ENCODE results near the gene CLTC.

CLTC gene

GRCh38 chr17:59649886-59650285 lies 30.2 kb downstream of the CLTC start:
- TF ChIP-seq REST (IDR thresholded peaks at IDR 0.05; ENCODE audit: insufficient read depth in 1 of 2, low read depth in 2 of 2, low read length in 2 of 2) (no peak), POLR2AphosphoS5 (IDR thresholded peaks at IDR 0.05; ENCODE audit: low read depth, low read length) (no peak), FOXP2 (optimal IDR thresholded peaks at IDR 0.05; ENCODE audit: borderline replicate concordance, extremely low read depth, extremely low read length, insufficient read depth) (no peak), SIN3A (IDR thresholded peaks at IDR 0.05; ENCODE audit: borderline replicate concordance, insufficient read depth, low read length) (no peak), TAF1 (IDR thresholded peaks at IDR 0.05; ENCODE audit: borderline replicate concordance, insufficient read depth, low read length) (no peak)

GRCh38 chr17:59650642-59651041 lies 30.9 kb downstream of the CLTC start:
- TF ChIP-seq REST (IDR thresholded peaks at IDR 0.05; ENCODE audit: insufficient read depth in 1 of 2, low read depth in 2 of 2, low read length in 2 of 2) (no peak), SIN3A (IDR thresholded peaks at IDR 0.05; ENCODE audit: borderline replicate concordance, insufficient read depth, low read length) (no peak), TAF1 (IDR thresholded peaks at IDR 0.05; ENCODE audit: borderline replicate concordance, insufficient read depth, low read length) (no peak), POLR2AphosphoS5 (IDR thresholded peaks at IDR 0.05; ENCODE audit: low read depth, low read length) (no peak), FOXP2 (optimal IDR thresholded peaks at IDR 0.05; ENCODE audit: borderline replicate concordance, extremely low read depth, extremely low read length, insufficient read depth) (no peak)

GRCh38 chr17:59651346-59651745 lies 31.7 kb downstream of the CLTC start:
- TF ChIP-seq POLR2AphosphoS5 (IDR thresholded peaks at IDR 0.05; ENCODE audit: low read depth, low read length) (no peak), FOXP2 (optimal IDR thresholded peaks at IDR 0.05; ENCODE audit: borderline replicate concordance, extremely low read depth, extremely low read length, insufficient read depth) (no peak), SIN3A (IDR thresholded peaks at IDR 0.05; ENCODE audit: borderline replicate concordance, insufficient read depth, low read length) (no peak), REST (IDR thresholded peaks at IDR 0.05; ENCODE audit: insufficient read depth in 1 of 2, low read depth in 2 of 2, low read length in 2 of 2) (no peak), TAF1 (IDR thresholded peaks at IDR 0.05; ENCODE audit: borderline replicate concordance, insufficient read depth, low read length) (no peak)

GRCh38 chr17:59652119-59652518 lies 32.4 kb downstream of the CLTC start:
- TF ChIP-seq TAF1 (IDR thresholded peaks at IDR 0.05; ENCODE audit: borderline replicate concordance, insufficient read depth, low read length), result no peak
- no peak for TF ChIP-seq REST (IDR thresholded peaks at IDR 0.05; ENCODE audit: insufficient read depth in 1 of 2, low read depth in 2 of 2, low read length in 2 of 2)
- no peak for TF ChIP-seq POLR2AphosphoS5 (IDR thresholded peaks at IDR 0.05; ENCODE audit: low read depth, low read length)
- TF ChIP-seq FOXP2 (optimal IDR thresholded peaks at IDR 0.05; ENCODE audit: borderline replicate concordance, extremely low read depth, extremely low read length, insufficient read depth), result no peak
- no peak for TF ChIP-seq SIN3A (IDR thresholded peaks at IDR 0.05; ENCODE audit: borderline replicate concordance, insufficient read depth, low read length)

GRCh38 chr17:59666235-59666634 lies 46.5 kb downstream of the CLTC start:
- TF ChIP-seq REST (IDR thresholded peaks at IDR 0.05; ENCODE audit: insufficient read depth in 1 of 2, low read depth in 2 of 2, low read length in 2 of 2) (no peak), FOXP2 (optimal IDR thresholded peaks at IDR 0.05; ENCODE audit: borderline replicate concordance, extremely low read depth, extremely low read length, insufficient read depth) (no peak), SIN3A (IDR thresholded peaks at IDR 0.05; ENCODE audit: borderline replicate concordance, insufficient read depth, low read length) (no peak), POLR2AphosphoS5 (IDR thresholded peaks at IDR 0.05; ENCODE audit: low read depth, low read length) (no peak)
